Hepatocyte (in vitro differentiated cells): ENCODE measurements around the gene TYRP1. TPM values are rescaled to one million over a fixed set of nuclear protein-coding genes. Genes with fewer than 3 reads are reported as not detected.

Experiments
- DNase-seq: peaks from one replicate; pipeline ENCODE4 v3.0.0-alpha.2; 2016; ENCODE audit warnings: low spot score
- H2AFZ ChIP-seq: fragments of 200-600 bp; sonication (generic); 2 replicates; pipeline ENCODE4 v1.6.0; 2016; ENCODE audit warnings: antibody characterized with exemption, mild to moderate bottlenecking
- H3K27ac ChIP-seq: fragments of 200-600 bp; sonication (generic); 2 replicates; pipeline ENCODE4 v1.5.1; 2016; ENCODE audit warnings: mild to moderate bottlenecking
- H3K27me3 ChIP-seq: fragments of 200-600 bp; sonication (generic); 2 replicates; pipeline ENCODE4 v1.6.1; 2016
- H3K36me3 ChIP-seq: fragments of 200-600 bp; sonication (generic); replicated peaks from 2 replicates; pipeline ENCODE4 v1.5.1; 2016; ENCODE audit warnings: low read depth; ENCODE audit not compliant: insufficient read depth
- H3K4me1 ChIP-seq: fragments of 200-600 bp; sonication (generic); 2 replicates; pipeline ENCODE4 v1.5.1; 2016; ENCODE audit warnings: mild to moderate bottlenecking, moderate library complexity; ENCODE audit not compliant: insufficient read depth
- H3K4me2 ChIP-seq: fragments of 200-600 bp; sonication (generic); 2 replicates; pipeline ENCODE4 v1.6.0; 2016
- H3K4me3 ChIP-seq: fragments of 200-600 bp; sonication (generic); 2 replicates; pipeline ENCODE4 v1.5.1; 2016; ENCODE audit warnings: mild to moderate bottlenecking
- H3K79me2 ChIP-seq: fragments of 200-600 bp; sonication (generic); 2 replicates; pipeline ENCODE4 v1.6.0; 2017; ENCODE audit warnings: mild to moderate bottlenecking
- H3K9me2 ChIP-seq: fragments of 200-600 bp; sonication (generic); replicated peaks from 2 replicates; pipeline ENCODE4 v1.6.0; 2017; ENCODE audit warnings: mild to moderate bottlenecking; ENCODE audit not compliant: insufficient read depth
- H3K9me3 ChIP-seq: fragments of 200-600 bp; sonication (generic); 2 replicates; pipeline ENCODE4 v1.5.1; 2016; ENCODE audit warnings: low read depth, mild to moderate bottlenecking
- H4K20me1 ChIP-seq: fragments of 200-600 bp; sonication (generic); 2 replicates; pipeline ENCODE4 v1.6.0; 2016; ENCODE audit warnings: mild to moderate bottlenecking; ENCODE audit not compliant: insufficient read depth, poor library complexity, severe bottlenecking
- EZH2 ChIP-seq: fragments of 200-600 bp; sonication (generic); IDR thresholded peaks from 2 replicates; pipeline ENCODE4 v1.6.1; 2016; ENCODE audit warnings: antibody characterized with exemption, mild to moderate bottlenecking, borderline replicate concordance
- EZH2phosphoT487 ChIP-seq: fragments of 200-600 bp; sonication (generic); IDR thresholded peaks from one replicate; pipeline ENCODE4 v1.6.1; 2018; ENCODE audit warnings: antibody characterized with exemption, mild to moderate bottlenecking, low read depth, moderate library complexity; ENCODE audit not compliant: unreplicated experiment, severe bottlenecking
- WGBS: methylation state at CpG from one replicate; pipeline ENCODE4 v1.1.6; 2016; ENCODE audit warnings: low lambda C conversion rate; ENCODE audit errors: missing lambda C conversion rate; 5-methylcytosine and 5-hydroxymethylcytosine counted together
- polyA plus RNA-seq: library from polyadenylated mRNA; unstranded; fragments of >200 nt; fragmentation: Nextera tagmentation; extraction: Ambion mirVana; gene quantifications from 2 replicates; pipeline ENCODE4 v1.2.1, GENCODE V29; 2016
- total RNA-seq: library from RNA; depleted of rRNA; stranded (reverse); fragments of >200 nt; gene quantifications from 2 replicates; pipeline ENCODE4 v1.2.3, GENCODE V29; 2014
- TF ChIP-seq, protein P1 (sequence below): fragments of 200-600 bp; sonication (generic); IDR thresholded peaks from 2 replicates; pipeline ENCODE4 v1.5.1; 2016; ENCODE audit warnings: antibody characterized with exemption, mild to moderate bottlenecking; ENCODE audit not compliant: poor library complexity

Gene TYRP1
- total and polyA plus RNA-seq, 2 experiments from 2014 or later, result 6.4 to 8.6 TPM

DNA sequence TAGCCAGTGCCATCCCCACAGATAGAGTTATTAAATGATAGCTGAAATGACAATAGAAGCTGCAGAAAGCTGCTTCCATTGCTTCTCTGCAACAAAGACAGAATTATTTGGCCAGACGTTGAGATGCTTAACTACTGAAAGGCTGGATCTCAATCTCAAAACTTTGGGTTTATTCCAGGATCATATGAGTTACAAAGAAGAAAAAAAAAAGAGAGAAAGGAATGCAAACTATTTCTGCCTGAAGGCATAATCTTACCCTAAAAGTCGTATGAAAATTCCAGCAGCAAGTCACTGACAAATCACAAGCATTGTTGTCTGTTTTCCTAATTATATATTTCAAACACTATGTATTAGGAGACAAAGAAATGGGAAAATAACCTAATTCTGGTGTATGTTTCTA lies 12.8 kb upstream of the TYRP1 start:
- Histone ChIP-seq H3K9me3 (no peaks in the 10 kb centered on the region), H4K20me1 (no peaks in the 10 kb centered on the region), H3K4me2 (no peak overlapping the region), H3K4me1 (no peaks in the 10 kb centered on the region), H2AFZ (no peak overlapping the region), H3K27me3 (no peaks in the 10 kb centered on the region), H3K9me2 (no peaks in the 10 kb centered on the region), H3K79me2 (no peaks in the 10 kb centered on the region), H3K4me3 (no peak overlapping the region), H3K36me3 (no peaks in the 10 kb centered on the region), H3K27ac (no peak overlapping the region)
- DNase-seq, result no peak
- 9% methylated on average over 2 of the region's 2 CpGs for WGBS
- TF ChIP-seq, protein P1, sequence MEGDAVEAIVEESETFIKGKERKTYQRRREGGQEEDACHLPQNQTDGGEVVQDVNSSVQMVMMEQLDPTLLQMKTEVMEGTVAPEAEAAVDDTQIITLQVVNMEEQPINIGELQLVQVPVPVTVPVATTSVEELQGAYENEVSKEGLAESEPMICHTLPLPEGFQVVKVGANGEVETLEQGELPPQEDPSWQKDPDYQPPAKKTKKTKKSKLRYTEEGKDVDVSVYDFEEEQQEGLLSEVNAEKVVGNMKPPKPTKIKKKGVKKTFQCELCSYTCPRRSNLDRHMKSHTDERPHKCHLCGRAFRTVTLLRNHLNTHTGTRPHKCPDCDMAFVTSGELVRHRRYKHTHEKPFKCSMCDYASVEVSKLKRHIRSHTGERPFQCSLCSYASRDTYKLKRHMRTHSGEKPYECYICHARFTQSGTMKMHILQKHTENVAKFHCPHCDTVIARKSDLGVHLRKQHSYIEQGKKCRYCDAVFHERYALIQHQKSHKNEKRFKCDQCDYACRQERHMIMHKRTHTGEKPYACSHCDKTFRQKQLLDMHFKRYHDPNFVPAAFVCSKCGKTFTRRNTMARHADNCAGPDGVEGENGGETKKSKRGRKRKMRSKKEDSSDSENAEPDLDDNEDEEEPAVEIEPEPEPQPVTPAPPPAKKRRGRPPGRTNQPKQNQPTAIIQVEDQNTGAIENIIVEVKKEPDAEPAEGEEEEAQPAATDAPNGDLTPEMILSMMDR, result no peak
- TF ChIP-seq EZH2 (no peak), EZH2phosphoT487 (no peak)

DNA sequence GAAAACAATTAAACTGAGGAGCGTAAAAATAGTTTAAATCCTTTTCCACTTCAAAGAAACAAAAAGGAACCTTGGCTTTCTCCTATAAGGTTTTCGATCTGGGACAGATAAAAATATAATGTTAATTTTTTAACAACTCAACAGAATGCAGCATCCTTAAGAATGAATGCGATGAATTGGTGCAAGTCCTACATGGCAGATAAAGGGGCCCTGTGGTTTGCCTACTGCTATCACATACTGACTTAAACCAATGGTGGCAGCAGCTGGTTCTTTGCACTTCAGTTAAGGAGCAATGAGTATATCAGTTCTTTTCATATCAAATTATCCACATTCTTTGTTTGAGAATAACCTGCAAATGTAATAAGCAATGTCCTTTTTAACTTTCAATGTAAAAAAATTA lies 12.4 kb upstream of the TYRP1 start:
- no peak overlapping the region for H3K4me2 ChIP-seq
- H3K9me3 ChIP-seq, result no peaks in the 10 kb centered on the region

DNA sequence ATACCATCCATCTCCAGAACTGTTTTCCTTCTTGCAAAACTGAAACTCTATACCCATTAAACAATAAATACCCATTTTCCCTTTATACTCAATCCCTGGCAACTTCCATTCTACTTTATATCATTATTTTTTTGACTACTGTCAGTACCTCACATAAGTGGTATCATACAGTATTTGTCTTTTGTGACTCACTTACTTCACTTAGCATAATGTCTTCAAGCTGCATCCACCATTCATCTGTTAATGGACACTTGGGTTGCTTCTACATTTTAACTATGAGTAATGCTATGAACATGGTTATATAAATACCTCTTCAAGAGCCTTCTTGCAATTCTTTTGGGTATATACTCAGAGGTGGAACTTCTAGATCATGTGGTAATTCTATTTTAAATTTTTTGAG lies 11.6 kb upstream of the TYRP1 start:
- Histone ChIP-seq H3K9me2 (no peaks in the 10 kb centered on the region), H3K36me3 (no peaks in the 10 kb centered on the region), H3K27me3 (no peaks in the 10 kb centered on the region), H3K79me2 (no peaks in the 10 kb centered on the region), H3K4me3 (no peak overlapping the region), H4K20me1 (no peaks in the 10 kb centered on the region), H3K4me1 (no peaks in the 10 kb centered on the region), H3K9me3 (no peaks in the 10 kb centered on the region), H2AFZ (no peak overlapping the region), H3K4me2 (no peak overlapping the region), H3K27ac (no peak overlapping the region)
- no peak for DNase-seq
- TF ChIP-seq, protein P1, result no peak
- TF ChIP-seq EZH2, result no peak
- no peak for TF ChIP-seq EZH2phosphoT487

More for the DNA sequence above, 12.4 kb upstream of the TYRP1 start:
- no peak overlapping the region for H3K27ac ChIP-seq
- no peak overlapping the region for H3K4me3 ChIP-seq
- H3K9me2 ChIP-seq, result no peaks in the 10 kb centered on the region
- H3K4me1 ChIP-seq, result no peaks in the 10 kb centered on the region
- no peaks in the 10 kb centered on the region for H3K79me2 ChIP-seq
- H3K27me3 ChIP-seq, result no peaks in the 10 kb centered on the region
- H3K36me3 ChIP-seq, result no peaks in the 10 kb centered on the region
- no peak overlapping the region for H2AFZ ChIP-seq
- no peak for DNase-seq
- 81% methylated on average over 3 of the region's 3 CpGs for WGBS
- TF ChIP-seq EZH2phosphoT487 (no peak), EZH2 (no peak)
- TF ChIP-seq, protein P1, result no peak
- no peaks in the 10 kb centered on the region for H4K20me1 ChIP-seq

DNA sequence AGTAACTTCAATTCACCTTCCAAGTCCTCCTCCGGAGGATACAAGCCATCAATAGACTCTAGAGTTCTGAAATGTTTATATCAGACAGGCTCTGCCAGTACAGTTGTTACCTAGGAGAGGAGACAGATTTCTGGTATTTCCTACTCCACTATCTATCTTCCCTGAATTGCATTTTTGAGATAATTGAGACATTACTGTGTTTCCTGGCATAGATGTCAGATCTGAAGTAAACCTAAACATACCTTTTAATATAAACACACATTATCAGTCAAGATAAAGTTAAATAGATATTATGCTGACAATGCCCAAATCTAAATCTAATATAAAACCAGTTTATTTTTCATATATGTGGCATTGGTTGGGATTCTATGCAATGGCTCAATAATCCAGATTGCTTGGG lies 8.2 kb upstream of the TYRP1 start:
- TF ChIP-seq EZH2, result no peak
- TF ChIP-seq, protein P1, result no peak
- TF ChIP-seq EZH2phosphoT487, result no peak
- Histone ChIP-seq H3K27ac (no peak overlapping the region), H3K79me2 (no peaks in the 10 kb centered on the region), H4K20me1 (no peaks in the 10 kb centered on the region), H3K4me3 (no peak overlapping the region), H3K9me2 (no peaks in the 10 kb centered on the region), H3K4me1 (no peaks in the 10 kb centered on the region), H3K36me3 (no peaks in the 10 kb centered on the region), H3K27me3 (no peaks in the 10 kb centered on the region), H2AFZ (no peak overlapping the region), H3K4me2 (no peak overlapping the region), H3K9me3 (no peaks in the 10 kb centered on the region)
- no peak for DNase-seq
- 47% methylated on average over 1 of the region's 1 CpG for WGBS
